GM23338 (cell line): Measurements from ENCODE around the gene STIP1. TPM values are rescaled to one million over a fixed set of nuclear protein-coding genes. Genes with fewer than 3 reads are reported as not detected.

Experiments
- ATAC-seq: fragments of 200-7000 bp; cut with Tn5 transposase; 3 replicates; pipeline ENCODE4 v1.9.1; 2020
- DNase-seq: peaks from one replicate; pipeline ENCODE4 v3.0.0-alpha.2; 2015; ENCODE audit warnings: low spot score
- H2AFZ ChIP-seq: fragments of 200-600 bp; sonication (generic); 2 replicates; pipeline ENCODE4 v1.8.0; 2016; ENCODE audit warnings: antibody characterized with exemption, mild to moderate bottlenecking, moderate library complexity
- H3F3A ChIP-seq: fragments of 200-600 bp; sonication (generic); replicated peaks from 2 replicates; pipeline ENCODE4 v1.8.0; 2017; ENCODE audit warnings: antibody characterized with exemption, mixed run types, low read depth
- H3K27ac ChIP-seq: fragments of 200-600 bp; sonication (generic); 2 replicates; pipeline ENCODE4 v1.6.1; 2016; ENCODE audit warnings: low read depth
- H3K27me3 ChIP-seq: fragments of 200-600 bp; sonication (generic); 2 replicates; pipeline ENCODE4 v1.8.0; 2016; ENCODE audit warnings: mild to moderate bottlenecking, mixed run types, moderate library complexity; ENCODE audit not compliant: insufficient read depth
- H3K36me3 ChIP-seq: fragments of 200-600 bp; sonication (generic); 2 replicates; pipeline ENCODE4 v1.8.0; 2016; ENCODE audit warnings: mild to moderate bottlenecking; ENCODE audit not compliant: insufficient read depth
- H3K4me1 ChIP-seq: fragments of 200-600 bp; sonication (generic); 2 replicates; pipeline ENCODE4 v1.8.0; 2016; ENCODE audit warnings: mild to moderate bottlenecking, moderate library complexity; ENCODE audit not compliant: insufficient read depth
- H3K4me2 ChIP-seq: fragments of 200-600 bp; sonication (generic); 2 replicates; pipeline ENCODE4 v1.7.1; 2017; ENCODE audit warnings: mixed run types
- H3K4me3 ChIP-seq: fragments of 200-600 bp; sonication (generic); 2 replicates; pipeline ENCODE4 v1.6.1; 2016; ENCODE audit warnings: mixed run types
- H3K79me2 ChIP-seq: fragments of 200-600 bp; sonication (generic); replicated peaks from 2 replicates; pipeline ENCODE4 v1.8.0; 2017; ENCODE audit warnings: mild to moderate bottlenecking; ENCODE audit not compliant: insufficient read depth
- H3K9me2 ChIP-seq: fragments of 200-600 bp; sonication (generic); 2 replicates; pipeline ENCODE4 v1.8.0; 2017; ENCODE audit not compliant: insufficient read depth
- H4K20me1 ChIP-seq: fragments of 200-600 bp; sonication (generic); replicated peaks from 2 replicates; pipeline ENCODE4 v1.8.0; 2017; ENCODE audit warnings: mild to moderate bottlenecking; ENCODE audit not compliant: insufficient read depth
- H3K27ac Mint-ChIP-seq: 2 replicates; pipeline ENCODE4 v1.8.0; 2020; ENCODE audit warnings: inconsistent platforms, mild to moderate bottlenecking, moderate library complexity, mixed read lengths
- H3K27me3 Mint-ChIP-seq: 3 replicates; pipeline ENCODE4 v1.8.0; 2022; ENCODE audit warnings: low read depth, mild to moderate bottlenecking, moderate library complexity, mixed read lengths, inconsistent platforms; ENCODE audit not compliant: insufficient read depth, poor library complexity
- H3K36me3 Mint-ChIP-seq: 3 replicates; pipeline ENCODE4 v1.8.0; 2021; ENCODE audit warnings: low read depth, mild to moderate bottlenecking, inconsistent platforms, moderate library complexity, mixed read lengths
- H3K4me1 Mint-ChIP-seq: 3 replicates; pipeline ENCODE4 v1.8.0; 2020; ENCODE audit warnings: mild to moderate bottlenecking, inconsistent platforms, mixed read lengths
- H3K4me3 Mint-ChIP-seq: 3 replicates; pipeline ENCODE4 v1.8.0; 2021; ENCODE audit warnings: moderate library complexity, mild to moderate bottlenecking, inconsistent platforms, mixed read lengths
- H3K9me3 Mint-ChIP-seq: 3 replicates; pipeline ENCODE4 v1.8.0; 2020; ENCODE audit warnings: moderate library complexity, mild to moderate bottlenecking, inconsistent platforms, mixed read lengths
- CREB1 ChIP-seq: fragments of 250-450 bp; sonication (Bioruptor Pico); IDR thresholded peaks from 2 replicates; pipeline ENCODE4 v1.5.0; 2020; ENCODE audit warnings: low read depth, mild to moderate bottlenecking, moderate library complexity
- ETS1 ChIP-seq: IDR thresholded peaks from 2 replicates; pipeline ENCODE4 v1.6.1; 2016; ENCODE audit warnings: antibody characterized with exemption
- EZH2 ChIP-seq: fragments of 200-600 bp; sonication (generic); IDR thresholded peaks from one replicate; pipeline ENCODE4 v1.8.0; 2017; ENCODE audit warnings: antibody characterized with exemption, mild to moderate bottlenecking, low read depth; ENCODE audit not compliant: unreplicated experiment
- EZH2phosphoT487 ChIP-seq: fragments of 200-600 bp; sonication (generic); IDR thresholded peaks from one replicate; pipeline ENCODE4 v1.8.1; 2018; ENCODE audit warnings: antibody characterized with exemption; ENCODE audit not compliant: unreplicated experiment
- ZNF331 ChIP-seq: fragments of 250-450 bp; sonication (Bioruptor Pico); IDR thresholded peaks from 2 replicates; pipeline ENCODE4 v1.5.0; 2020; ENCODE audit warnings: low read depth, mild to moderate bottlenecking, moderate library complexity
- polyA plus RNA-seq: library from polyadenylated mRNA; unstranded; fragments of >200 nt; fragmentation: Nextera tagmentation; extraction: Ambion mirVana; gene quantifications from 2 replicates; pipeline ENCODE4 v1.2.1, GENCODE V29; 2016
- total RNA-seq: library from RNA; depleted of rRNA; stranded (reverse); fragments of >200 nt; shearing (Covaris generic); gene quantifications from 2 replicates; pipeline ENCODE4 v1.2.3, GENCODE V29; 2014
- TF ChIP-seq, protein P1 (sequence below): fragments of 250-450 bp; sonication (Bioruptor Pico); IDR thresholded peaks from 2 replicates; pipeline ENCODE4 v1.5.0; 2020; ENCODE audit warnings: mild to moderate bottlenecking, moderate library complexity

STIP1 gene
- total and polyA plus RNA-seq, 2 experiments from 2014 or later = 213 to 351 TPM

DNA sequence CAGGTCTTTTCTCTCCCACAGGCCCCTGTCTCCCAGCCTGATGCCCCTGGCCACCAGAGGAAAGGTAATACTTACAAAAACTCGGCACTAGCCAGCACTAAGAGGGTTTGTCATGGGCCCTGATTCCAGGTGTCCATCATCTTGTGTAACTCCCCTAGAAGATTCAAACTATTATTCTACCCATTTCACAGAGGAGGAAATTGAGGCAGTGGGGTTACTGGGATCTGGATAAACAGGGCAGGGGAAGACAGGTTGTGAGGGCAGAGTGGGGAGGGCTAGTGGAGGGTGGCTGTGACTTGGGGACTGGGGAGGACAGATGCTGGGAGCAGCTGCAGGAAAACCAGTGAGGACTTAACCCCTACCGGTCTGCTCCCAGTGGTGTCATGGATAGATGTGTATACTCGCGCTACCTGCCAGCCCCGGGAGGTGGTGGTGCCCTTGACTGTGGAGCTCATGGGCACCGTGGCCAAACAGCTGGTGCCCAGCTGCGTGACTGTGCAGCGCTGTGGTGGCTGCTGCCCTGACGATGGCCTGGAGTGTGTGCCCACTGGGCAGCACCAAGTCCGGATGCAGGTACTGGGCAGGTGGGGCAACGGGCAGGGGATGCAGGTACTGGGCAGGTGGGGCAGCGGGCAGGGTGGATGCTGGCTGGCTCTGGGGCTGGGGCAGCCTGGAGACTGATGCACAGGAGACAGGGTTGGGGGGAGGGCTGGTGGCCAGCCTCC is 49.6 kb downstream of the STIP1 start (continued):
- TF ChIP-seq, protein P1, sequence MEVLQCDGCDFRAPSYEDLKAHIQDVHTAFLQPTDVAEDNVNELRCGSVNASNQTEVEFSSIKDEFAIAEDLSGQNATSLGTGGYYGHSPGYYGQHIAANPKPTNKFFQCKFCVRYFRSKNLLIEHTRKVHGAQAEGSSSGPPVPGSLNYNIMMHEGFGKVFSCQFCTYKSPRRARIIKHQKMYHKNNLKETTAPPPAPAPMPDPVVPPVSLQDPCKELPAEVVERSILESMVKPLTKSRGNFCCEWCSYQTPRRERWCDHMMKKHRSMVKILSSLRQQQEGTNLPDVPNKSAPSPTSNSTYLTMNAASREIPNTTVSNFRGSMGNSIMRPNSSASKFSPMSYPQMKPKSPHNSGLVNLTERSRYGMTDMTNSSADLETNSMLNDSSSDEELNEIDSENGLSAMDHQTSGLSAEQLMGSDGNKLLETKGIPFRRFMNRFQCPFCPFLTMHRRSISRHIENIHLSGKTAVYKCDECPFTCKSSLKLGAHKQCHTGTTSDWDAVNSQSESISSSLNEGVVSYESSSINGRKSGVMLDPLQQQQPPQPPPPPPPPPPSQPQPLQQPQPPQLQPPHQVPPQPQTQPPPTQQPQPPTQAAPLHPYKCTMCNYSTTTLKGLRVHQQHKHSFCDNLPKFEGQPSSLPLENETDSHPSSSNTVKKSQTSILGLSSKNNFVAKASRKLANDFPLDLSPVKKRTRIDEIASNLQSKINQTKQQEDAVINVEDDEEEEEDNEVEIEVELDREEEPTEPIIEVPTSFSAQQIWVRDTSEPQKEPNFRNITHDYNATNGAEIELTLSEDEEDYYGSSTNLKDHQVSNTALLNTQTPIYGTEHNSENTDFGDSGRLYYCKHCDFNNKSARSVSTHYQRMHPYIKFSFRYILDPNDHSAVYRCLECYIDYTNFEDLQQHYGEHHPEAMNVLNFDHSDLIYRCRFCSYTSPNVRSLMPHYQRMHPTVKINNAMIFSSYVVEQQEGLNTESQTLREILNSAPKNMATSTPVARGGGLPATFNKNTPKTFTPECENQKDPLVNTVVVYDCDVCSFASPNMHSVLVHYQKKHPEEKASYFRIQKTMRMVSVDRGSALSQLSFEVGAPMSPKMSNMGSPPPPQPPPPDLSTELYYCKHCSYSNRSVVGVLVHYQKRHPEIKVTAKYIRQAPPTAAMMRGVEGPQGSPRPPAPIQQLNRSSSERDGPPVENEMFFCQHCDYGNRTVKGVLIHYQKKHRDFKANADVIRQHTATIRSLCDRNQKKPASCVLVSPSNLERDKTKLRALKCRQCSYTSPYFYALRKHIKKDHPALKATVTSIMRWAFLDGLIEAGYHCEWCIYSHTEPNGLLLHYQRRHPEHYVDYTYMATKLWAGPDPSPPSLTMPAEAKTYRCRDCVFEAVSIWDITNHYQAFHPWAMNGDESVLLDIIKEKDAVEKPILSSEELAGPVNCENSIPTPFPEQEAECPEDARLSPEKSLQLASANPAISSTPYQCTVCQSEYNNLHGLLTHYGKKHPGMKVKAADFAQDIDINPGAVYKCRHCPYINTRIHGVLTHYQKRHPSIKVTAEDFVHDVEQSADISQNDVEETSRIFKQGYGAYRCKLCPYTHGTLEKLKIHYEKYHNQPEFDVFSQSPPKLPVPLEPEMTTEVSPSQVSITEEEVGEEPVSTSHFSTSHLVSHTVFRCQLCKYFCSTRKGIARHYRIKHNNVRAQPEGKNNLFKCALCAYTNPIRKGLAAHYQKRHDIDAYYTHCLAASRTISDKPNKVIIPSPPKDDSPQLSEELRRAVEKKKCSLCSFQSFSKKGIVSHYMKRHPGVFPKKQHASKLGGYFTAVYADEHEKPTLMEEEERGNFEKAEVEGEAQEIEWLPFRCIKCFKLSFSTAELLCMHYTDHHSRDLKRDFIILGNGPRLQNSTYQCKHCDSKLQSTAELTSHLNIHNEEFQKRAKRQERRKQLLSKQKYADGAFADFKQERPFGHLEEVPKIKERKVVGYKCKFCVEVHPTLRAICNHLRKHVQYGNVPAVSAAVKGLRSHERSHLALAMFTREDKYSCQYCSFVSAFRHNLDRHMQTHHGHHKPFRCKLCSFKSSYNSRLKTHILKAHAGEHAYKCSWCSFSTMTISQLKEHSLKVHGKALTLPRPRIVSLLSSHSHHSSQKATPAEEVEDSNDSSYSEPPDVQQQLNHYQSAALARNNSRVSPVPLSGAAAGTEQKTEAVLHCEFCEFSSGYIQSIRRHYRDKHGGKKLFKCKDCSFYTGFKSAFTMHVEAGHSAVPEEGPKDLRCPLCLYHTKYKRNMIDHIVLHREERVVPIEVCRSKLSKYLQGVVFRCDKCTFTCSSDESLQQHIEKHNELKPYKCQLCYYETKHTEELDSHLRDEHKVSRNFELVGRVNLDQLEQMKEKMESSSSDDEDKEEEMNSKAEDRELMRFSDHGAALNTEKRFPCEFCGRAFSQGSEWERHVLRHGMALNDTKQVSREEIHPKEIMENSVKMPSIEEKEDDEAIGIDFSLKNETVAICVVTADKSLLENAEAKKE (CRISPR knock-in tag) = no peak
- TF ChIP-seq ETS1 (no peak), ZNF331 (CRISPR knock-in tag) (no peak)

DNA sequence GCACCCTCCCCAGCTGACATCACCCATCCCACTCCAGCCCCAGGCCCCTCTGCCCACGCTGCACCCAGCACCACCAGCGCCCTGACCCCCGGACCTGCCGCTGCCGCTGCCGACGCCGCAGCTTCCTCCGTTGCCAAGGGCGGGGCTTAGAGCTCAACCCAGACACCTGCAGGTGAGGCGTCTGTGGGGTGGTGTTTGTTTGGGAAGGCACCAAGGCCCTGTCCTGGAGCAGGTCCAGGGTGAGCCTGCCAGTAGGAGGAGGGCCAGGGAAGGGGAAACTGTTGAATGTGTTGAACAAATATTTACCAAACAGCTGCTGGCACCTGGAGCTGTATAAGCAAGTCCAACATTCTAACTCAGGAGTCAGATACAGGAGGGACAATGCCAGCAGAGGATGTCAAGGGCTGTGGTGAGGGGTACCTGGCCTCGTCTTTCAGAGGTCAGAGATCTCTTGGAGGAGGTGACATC is 51.5 kb downstream of the STIP1 start:
- Mint-ChIP-seq H3K36me3 (peaks cover 8% of the 10 kb centered on the region), H3K4me3 (no peak overlapping the region), H3K27ac (no peak overlapping the region), H3K4me1 (peaks cover 18% of the 10 kb centered on the region), H3K9me3 (no peaks in the 10 kb centered on the region), H3K27me3 (peaks cover 32% of the 10 kb centered on the region)
- H4K20me1 ChIP-seq = no peaks in the 10 kb centered on the region
- no peak overlapping the region for H3K4me2 ChIP-seq
- no peaks in the 10 kb centered on the region for H3K36me3 ChIP-seq
- H3K9me2 ChIP-seq = no peaks in the 10 kb centered on the region
- no peak for ATAC-seq
- peaks cover 11% of the 10 kb centered on the region; the same call in 1 of the 2 replicates for H3K4me1 ChIP-seq
- H3F3A ChIP-seq = peaks cover 29% of the 10 kb centered on the region
- no peak overlapping the region for H3K4me3 ChIP-seq
- no peak for DNase-seq
- peaks cover 13% of the 10 kb centered on the region; the same call in 1 of the 2 replicates for H3K27me3 ChIP-seq
- no peak overlapping the region for H2AFZ ChIP-seq
- H3K79me2 ChIP-seq = peaks cover 9% of the 10 kb centered on the region
- no peak overlapping the region for H3K27ac ChIP-seq
- no peak for TF ChIP-seq CREB1
- no peak for TF ChIP-seq EZH2phosphoT487
- TF ChIP-seq, protein P1 (CRISPR knock-in tag) = no peak
- no peak for TF ChIP-seq EZH2
